Right lobe of liver (tissue), 4 donors: ENCODE data around the gene GTSE1.

Source experiments
- POLR2A ChIP-seq: fragments of 450-650 bp; IDR thresholded peaks from one replicate; pipeline ENCODE4 v1.6.1; 2017; ENCODE audit warnings: antibody characterized with exemption, mild to moderate bottlenecking
- TF ChIP-seq, protein P1 (sequence below), 4 donors: fragments of 200-600 bp in 3 of 4; fragments of 450-650 bp in 1 of 4; IDR thresholded peaks; one replicate each; pipeline versions ENCODE4 v1.5.1 to v1.8.0; 2016 to 2022; ENCODE audit warnings: antibody characterized with exemption in 4 of 4, mild to moderate bottlenecking in 2 of 4
- donor health status: DM: no; HTN: no; CAD: no.
- donor health status: DM: no; HTN: no; CAD: no.
- donor health status: DM: no; HTN: yes; CAD: no.

DNA sequence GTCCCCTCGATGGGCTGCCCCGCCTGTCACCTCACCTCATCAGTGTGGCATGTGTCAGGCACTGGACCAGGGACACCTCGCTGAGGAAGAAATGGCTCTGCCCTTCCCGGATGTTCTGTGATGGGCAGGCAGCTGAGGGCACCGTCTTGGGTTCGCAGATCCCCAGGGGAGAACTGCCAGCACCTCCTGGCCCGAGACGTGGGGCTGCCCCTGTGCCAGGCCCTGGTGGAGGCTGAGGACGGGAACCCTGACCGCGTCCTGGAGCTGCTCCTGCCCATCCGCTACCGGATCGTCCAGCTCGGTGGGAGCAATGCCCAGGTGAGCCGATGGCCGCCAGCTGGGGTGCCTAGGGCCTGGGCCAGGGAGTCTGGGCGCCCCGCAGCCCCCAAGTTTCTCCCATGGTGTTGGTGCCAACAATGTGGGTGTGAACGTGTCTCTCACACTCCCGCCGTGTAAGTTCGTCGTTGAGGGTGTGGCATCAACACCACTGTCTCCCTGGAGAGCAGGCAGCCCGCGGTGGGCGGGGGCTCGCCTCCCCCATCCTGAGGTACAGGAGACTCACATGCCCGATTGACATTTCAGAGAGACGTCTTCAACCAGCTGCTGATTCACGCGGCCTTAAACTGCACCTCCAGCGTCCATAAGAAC, 7.3 kb upstream of the GTSE1 start:
- TF ChIP-seq, protein P1, sequence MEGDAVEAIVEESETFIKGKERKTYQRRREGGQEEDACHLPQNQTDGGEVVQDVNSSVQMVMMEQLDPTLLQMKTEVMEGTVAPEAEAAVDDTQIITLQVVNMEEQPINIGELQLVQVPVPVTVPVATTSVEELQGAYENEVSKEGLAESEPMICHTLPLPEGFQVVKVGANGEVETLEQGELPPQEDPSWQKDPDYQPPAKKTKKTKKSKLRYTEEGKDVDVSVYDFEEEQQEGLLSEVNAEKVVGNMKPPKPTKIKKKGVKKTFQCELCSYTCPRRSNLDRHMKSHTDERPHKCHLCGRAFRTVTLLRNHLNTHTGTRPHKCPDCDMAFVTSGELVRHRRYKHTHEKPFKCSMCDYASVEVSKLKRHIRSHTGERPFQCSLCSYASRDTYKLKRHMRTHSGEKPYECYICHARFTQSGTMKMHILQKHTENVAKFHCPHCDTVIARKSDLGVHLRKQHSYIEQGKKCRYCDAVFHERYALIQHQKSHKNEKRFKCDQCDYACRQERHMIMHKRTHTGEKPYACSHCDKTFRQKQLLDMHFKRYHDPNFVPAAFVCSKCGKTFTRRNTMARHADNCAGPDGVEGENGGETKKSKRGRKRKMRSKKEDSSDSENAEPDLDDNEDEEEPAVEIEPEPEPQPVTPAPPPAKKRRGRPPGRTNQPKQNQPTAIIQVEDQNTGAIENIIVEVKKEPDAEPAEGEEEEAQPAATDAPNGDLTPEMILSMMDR (IDR thresholded peaks at IDR 0.05), result no peak
- no peak for TF ChIP-seq POLR2A
